C4-2B (cell line): ENCODE results near the gene CKB.

ENCODE experiments used
- H3K27ac ChIP-seq: fragments of 450-650 bp; 2 replicates; pipeline ENCODE4 v1.5.1; 2017
- CTCF ChIP-seq: fragments of 450-650 bp; conservative IDR thresholded peaks from 2 replicates; pipeline ENCODE4 v1.5.1; 2017; ENCODE audit warnings: mild to moderate bottlenecking
- ZFX ChIP-seq: fragments of 450-650 bp; IDR thresholded peaks from 2 replicates; pipeline ENCODE4 v1.6.1; 2017

The CKB gene

DNA sequence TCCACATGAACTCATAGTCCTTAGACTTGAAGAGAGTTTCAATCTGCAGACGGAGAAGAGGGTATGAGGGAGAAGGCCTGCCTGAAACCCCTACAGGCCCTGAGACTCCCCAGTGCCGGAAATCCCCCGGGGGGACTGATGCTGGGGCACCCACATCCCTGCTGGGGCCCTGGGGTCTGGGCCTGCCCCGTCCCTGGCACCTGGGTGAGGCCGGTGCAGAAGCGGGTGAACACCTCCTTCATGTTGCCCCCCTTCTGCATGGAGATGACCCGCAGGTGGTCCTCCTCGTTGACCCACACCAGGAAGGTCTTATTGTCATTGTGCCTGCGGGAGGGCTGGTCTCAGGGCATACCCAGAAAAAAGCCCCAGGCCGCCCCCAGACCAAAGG lies 2.4 kb downstream of the CKB start:
- H3K27ac ChIP-seq: peak overlapping the region; percentile 96
- TF ChIP-seq ZFX (no peak), CTCF (no peak)

GRCh38 chr14:103519837-103520212 lies 2.8 kb downstream of the CKB start:
- H3K27ac ChIP-seq: peak overlapping the region; percentile 96
- TF ChIP-seq CTCF (no peak), ZFX (no peak)

DNA sequence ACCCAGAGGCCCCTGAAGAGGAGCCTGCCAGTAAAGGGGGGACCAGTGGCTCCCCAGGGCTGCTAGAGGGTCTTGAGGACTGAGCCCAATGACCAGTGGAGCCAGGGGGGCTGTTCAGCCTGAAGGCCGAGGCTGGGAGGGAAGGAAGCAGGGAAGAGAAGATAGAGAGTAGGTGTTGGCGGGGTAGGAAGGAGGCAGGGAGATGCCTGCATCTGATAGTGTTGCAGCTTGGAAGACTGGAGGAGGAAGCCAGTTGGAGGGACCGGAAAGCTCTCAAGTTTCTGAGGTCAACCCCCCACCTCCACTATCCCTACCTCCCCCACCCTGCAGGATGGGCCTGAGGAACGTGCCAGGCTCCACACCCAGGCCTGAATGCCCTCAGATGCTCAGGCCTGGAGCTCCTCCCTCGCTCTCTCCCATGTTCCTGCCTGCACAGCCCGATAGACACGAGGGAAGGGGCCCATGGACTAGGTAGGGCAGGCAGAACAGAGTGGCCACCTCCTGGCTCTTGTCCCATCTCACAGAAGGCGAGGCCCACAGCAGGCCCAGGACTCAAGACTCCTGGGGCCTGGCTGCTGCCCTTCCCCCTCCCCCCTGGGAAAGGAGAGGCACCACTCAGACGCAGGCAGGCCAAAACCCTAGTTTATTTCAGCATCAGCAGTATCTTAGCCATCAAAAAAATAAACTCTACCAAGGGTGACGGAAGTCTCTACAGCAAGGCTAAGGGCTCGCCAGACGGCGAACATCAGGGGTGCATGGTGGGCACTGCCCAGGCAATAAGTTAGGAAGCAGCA lies 3.4 kb downstream of the CKB start:
- H3K27ac ChIP-seq: peak overlapping the region; percentile 96
- TF ChIP-seq CTCF (no peak), ZFX (peak; percentile 25; the same call in 1 of the 2 replicates)

GRCh38 chr14:103518422-103519042 lies 4.1 kb downstream of the CKB start:
- TF ChIP-seq ZFX (no peak), CTCF (peak; percentile 97)
- peak overlapping the region; percentile 96 for H3K27ac ChIP-seq

DNA sequence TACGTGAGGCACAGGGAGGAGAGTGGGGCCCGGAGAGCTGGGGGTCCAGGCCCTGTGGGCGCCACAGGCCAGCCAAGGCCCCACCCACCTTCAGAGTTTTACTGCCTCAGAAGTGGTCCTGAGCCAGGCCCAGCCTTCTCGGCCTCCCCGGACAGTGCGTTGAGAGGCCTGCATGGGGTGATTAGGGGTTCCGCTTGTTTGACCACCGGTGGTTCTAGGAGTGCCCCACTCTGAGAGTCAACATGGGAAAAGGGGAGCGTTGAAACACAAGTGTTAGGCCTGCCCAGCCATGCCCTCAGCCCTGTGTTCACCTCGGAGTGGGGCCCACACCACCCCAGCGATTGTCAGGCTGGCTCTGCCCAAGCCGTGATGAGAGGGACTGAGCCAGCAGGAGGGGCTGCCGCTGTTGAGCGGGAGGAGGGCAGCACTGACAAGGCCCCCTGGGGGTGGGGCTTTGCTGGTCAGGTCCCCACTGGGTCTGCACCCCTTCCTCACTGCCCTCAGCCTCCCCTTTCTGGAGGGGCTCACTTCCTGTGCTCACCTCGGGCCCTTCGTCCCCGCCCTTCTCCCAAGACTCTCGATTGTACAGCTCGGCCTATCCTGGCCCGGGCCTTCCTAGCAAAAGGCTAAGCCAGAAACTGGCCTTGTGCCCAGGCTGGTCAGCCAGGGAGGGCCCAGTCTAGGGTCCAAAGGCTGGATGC lies 4.8 kb downstream of the CKB start:
- H3K27ac ChIP-seq: peak overlapping the region; percentile 96
- no peak for TF ChIP-seq CTCF
- TF ChIP-seq ZFX: no peak

DNA sequence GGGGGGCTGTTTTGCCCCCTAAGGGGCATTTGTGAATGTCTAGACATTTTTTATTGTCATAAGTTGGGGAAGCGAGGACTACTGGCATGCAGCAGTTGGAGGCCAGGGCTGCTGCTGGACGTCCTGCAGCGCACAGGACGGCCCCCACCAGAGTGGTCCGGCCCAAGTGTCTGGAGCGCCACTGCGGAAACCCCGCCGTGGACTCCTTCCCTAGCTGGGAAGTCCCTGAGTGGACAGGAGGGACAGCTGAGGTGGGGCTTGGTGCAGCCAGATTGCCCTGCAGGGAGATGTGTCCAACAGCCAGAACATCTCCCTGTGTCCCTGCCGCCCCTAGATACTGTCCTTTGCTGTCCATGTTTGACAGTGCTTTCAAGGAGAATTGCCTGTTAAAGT lies 5.5 kb downstream of the CKB start:
- no peak overlapping the region for H3K27ac ChIP-seq
- TF ChIP-seq CTCF: no peak
- no peak for TF ChIP-seq ZFX
